Sigmoid colon (tissue), 7 donors: ENCODE results near the gene SLC17A9. TPM values are rescaled to one million over a fixed set of nuclear protein-coding genes. Genes with fewer than 3 reads are reported as not detected.
A peak's percentile ranks its signal among the peaks of the same experiment; 100 is the strongest.

Experiments used
- DNase-seq: peaks from one replicate; pipeline ENCODE4 v3.0.0-alpha.2; 2019
- H3K27ac ChIP-seq, 4 donors: fragments of 200-600 bp; sonication (generic); one replicate each; pipeline ENCODE4 v1.5.1; 2016 to 2019; ENCODE audit warnings: mild to moderate bottlenecking in 1 of 4
- H3K27me3 ChIP-seq, 3 donors: fragments of 200-600 bp; sonication (generic); one replicate each; pipeline ENCODE4 v1.5.1; 2019; ENCODE audit warnings: mild to moderate bottlenecking in 1 of 3
- H3K36me3 ChIP-seq, 4 donors: fragments of 200-600 bp; sonication (generic); one replicate each; pipeline ENCODE4 v1.5.1; 2016 to 2019
- H3K4me1 ChIP-seq, 4 donors: fragments of 200-600 bp; sonication (generic); one replicate each; pipeline ENCODE4 v1.5.1; 2017 to 2019
- H3K4me3 ChIP-seq, 4 donors: fragments of 200-600 bp; sonication (generic); one replicate each; pipeline ENCODE4 v1.5.1; 2017 to 2019; ENCODE audit warnings: mild to moderate bottlenecking in 2 of 4, moderate library complexity in 1 of 4
- H3K9me3 ChIP-seq, 4 donors: fragments of 200-600 bp in 3 of 4; sonication (generic) in 3 of 4; one replicate each; pipeline versions ENCODE4 v1.5.1 to v1.6.1; 2013 to 2019
- EP300 ChIP-seq, 4 donors: sonication (generic); formaldehyde crosslinking; IDR thresholded peaks; one replicate each; pipeline ENCODE4 v1.6.1; 2017; ENCODE audit warnings: antibody characterized with exemption in 4 of 4
- POLR2A ChIP-seq, 2 donors: fragments of 450-650 bp; IDR thresholded peaks; one replicate each; pipeline ENCODE4 v1.6.1; 2016; ENCODE audit warnings: antibody characterized with exemption in 2 of 2, mild to moderate bottlenecking in 2 of 2, moderate library complexity in 2 of 2
- POLR2AphosphoS5 ChIP-seq, 4 donors: sonication (generic); formaldehyde crosslinking; IDR thresholded peaks; one replicate each; pipeline ENCODE4 v1.6.1; 2017; ENCODE audit warnings: antibody characterized with exemption in 4 of 4
- WGBS, 2 donors: extraction: QIAGEN DNeasy Blood & Tissue Kit; methylation state at CpG; one replicate each; pipeline ENCODE4 v1.1.7; 2013; 5-methylcytosine and 5-hydroxymethylcytosine counted together
- intact Hi-C: fragments of 100-400 bp; cut with DNase I; formaldehyde crosslinking; loops from one replicate; pipeline ENCODE4 v1.15.1; 2023
- polyA plus RNA-seq, 3 donors: library from polyadenylated mRNA; stranded (reverse); fragments of 200-250 nt; gene quantifications; one replicate each; pipeline ENCODE4 v1.2.3, GENCODE V29; 2013
- total RNA-seq, 4 donors: library from RNA; depleted of rRNA; stranded (reverse); fragments of >200 nt; gene quantifications; one replicate each; pipeline ENCODE4 v1.1.0, GENCODE V29; 2016
- TF ChIP-seq, protein P1 (sequence below), 4 experiments: fragments of 450-650 bp in 3 of 4; fragments of 200-600 bp in 1 of 4; IDR thresholded peaks; one replicate each; pipeline ENCODE4 v1.5.1; 2016 to 2019; ENCODE audit warnings: antibody characterized with exemption in 4 of 4, mild to moderate bottlenecking in 3 of 4, moderate library complexity in 2 of 4
- donor health status: healthy with polysubstance abuse.
- donor health status: Bipolar disorder and iron deficiency.
- donor health status: healthy.

The SLC17A9 gene
- total and polyA plus RNA-seq, 7 donors = 0.60 to 15.4 (median 2.9) TPM

- H3K9me3 ChIP-seq = no peaks in the 10 kb centered on the region
- no peak for DNase-seq
- 96% methylated on average over 45 of the region's 45 CpGs for WGBS, 2 donors
- intact Hi-C loops = no loop called here
- TF ChIP-seq POLR2A (IDR thresholded peaks at IDR 0.05) = no peak
- TF ChIP-seq, protein P1, sequence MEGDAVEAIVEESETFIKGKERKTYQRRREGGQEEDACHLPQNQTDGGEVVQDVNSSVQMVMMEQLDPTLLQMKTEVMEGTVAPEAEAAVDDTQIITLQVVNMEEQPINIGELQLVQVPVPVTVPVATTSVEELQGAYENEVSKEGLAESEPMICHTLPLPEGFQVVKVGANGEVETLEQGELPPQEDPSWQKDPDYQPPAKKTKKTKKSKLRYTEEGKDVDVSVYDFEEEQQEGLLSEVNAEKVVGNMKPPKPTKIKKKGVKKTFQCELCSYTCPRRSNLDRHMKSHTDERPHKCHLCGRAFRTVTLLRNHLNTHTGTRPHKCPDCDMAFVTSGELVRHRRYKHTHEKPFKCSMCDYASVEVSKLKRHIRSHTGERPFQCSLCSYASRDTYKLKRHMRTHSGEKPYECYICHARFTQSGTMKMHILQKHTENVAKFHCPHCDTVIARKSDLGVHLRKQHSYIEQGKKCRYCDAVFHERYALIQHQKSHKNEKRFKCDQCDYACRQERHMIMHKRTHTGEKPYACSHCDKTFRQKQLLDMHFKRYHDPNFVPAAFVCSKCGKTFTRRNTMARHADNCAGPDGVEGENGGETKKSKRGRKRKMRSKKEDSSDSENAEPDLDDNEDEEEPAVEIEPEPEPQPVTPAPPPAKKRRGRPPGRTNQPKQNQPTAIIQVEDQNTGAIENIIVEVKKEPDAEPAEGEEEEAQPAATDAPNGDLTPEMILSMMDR (IDR thresholded peaks at IDR 0.05) = no peak
- TF ChIP-seq POLR2AphosphoS5 (IDR thresholded peaks at IDR 0.05) = no peak
- no peak for TF ChIP-seq EP300 (IDR thresholded peaks at IDR 0.05)
- peaks cover 0 to 34% (median 30%) of the 10 kb centered on the region in 4 donors for H3K4me1 ChIP-seq
- H3K27me3 ChIP-seq = no peaks in the 10 kb centered on the region
- H3K27ac ChIP-seq = no peak overlapping the region
- H3K4me3 ChIP-seq = no peak overlapping the region
- peaks cover 33 to 75% (median 62%) of the 10 kb centered on the region in 4 donors for H3K36me3 ChIP-seq
These were observed 41.6 kb upstream of the SLC17A9 start for GRCh38 chr20:62910777-62911497.

- intact Hi-C loops = no loop called here
- H3K27ac ChIP-seq = no peak overlapping the region
- H3K36me3 ChIP-seq = peaks cover 24 to 67% (median 55%) of the 10 kb centered on the region in 4 donors
- no peak overlapping the region for H3K4me3 ChIP-seq
- H3K4me1 ChIP-seq = peaks cover 0 to 43% (median 38%) of the 10 kb centered on the region in 4 donors
- TF ChIP-seq EP300 (IDR thresholded peaks at IDR 0.05) (no peak), POLR2AphosphoS5 (IDR thresholded peaks at IDR 0.05) (no peak), POLR2A (IDR thresholded peaks at IDR 0.05) (no peak)
- TF ChIP-seq, protein P1 (IDR thresholded peaks at IDR 0.05) = no peak
- no peaks in the 10 kb centered on the region for H3K9me3 ChIP-seq
- no peaks in the 10 kb centered on the region for H3K27me3 ChIP-seq
- DNase-seq = no peak
- WGBS, 2 donors = 86 to 89% methylated on average over 10 of the region's 10 CpGs
These were observed 40.7 kb upstream of the SLC17A9 start for GRCh38 chr20:62911701-62912280.

DNA sequence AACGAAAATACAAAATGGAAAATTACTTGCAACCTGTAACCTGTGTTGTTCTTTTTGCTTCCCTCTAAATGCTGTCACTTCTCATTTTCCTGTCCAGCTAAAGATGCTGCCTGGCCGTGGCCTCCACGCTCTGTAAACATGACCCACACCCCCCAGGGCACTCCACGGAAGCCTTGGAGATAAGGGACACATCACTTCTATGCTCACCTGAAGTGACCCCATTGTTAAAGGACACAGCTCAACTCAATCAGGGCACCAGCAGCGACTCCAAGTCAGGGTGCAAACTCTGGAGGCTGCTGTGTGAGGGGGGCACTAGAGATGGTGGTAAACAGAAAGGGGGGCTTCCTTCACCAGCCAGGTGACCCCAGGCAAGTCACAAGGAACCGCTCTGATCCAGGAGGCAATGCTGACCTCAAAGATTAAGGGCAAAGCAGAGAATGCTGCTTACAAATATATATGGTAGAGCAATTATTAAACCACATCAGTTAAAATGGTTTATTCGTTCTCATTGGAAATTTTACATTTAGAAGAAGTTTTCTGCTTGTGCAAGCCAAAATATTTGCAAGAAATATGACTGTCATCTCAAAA is 39.4 kb upstream of the SLC17A9 start:
- intact Hi-C loops = no loop called here
- no peak for DNase-seq
- no peaks in the 10 kb centered on the region for H3K9me3 ChIP-seq
- 76 to 87% methylated on average over 7 of the region's 7 CpGs for WGBS, 2 donors
- H3K36me3 ChIP-seq = peaks cover 19 to 53% (median 41%) of the 10 kb centered on the region in 4 donors
- TF ChIP-seq EP300 (IDR thresholded peaks at IDR 0.05) (no peak), POLR2AphosphoS5 (IDR thresholded peaks at IDR 0.05) (no peak), POLR2A (IDR thresholded peaks at IDR 0.05) (no peak)
- TF ChIP-seq, protein P1 (IDR thresholded peaks at IDR 0.05) = no peak
- no peak overlapping the region for H3K27ac ChIP-seq
- H3K27me3 ChIP-seq = no peaks in the 10 kb centered on the region
- H3K4me1 ChIP-seq = peaks cover 0 to 56% (median 50%) of the 10 kb centered on the region in 4 donors
- no peak overlapping the region for H3K4me3 ChIP-seq

- H3K4me3 ChIP-seq = no peak overlapping the region
- H3K27ac ChIP-seq = peak overlapping the region in 2 of 4 donors; percentile 22 to 40
- TF ChIP-seq EP300 (IDR thresholded peaks at IDR 0.05) (no peak), POLR2A (IDR thresholded peaks at IDR 0.05) (no peak)
- intact Hi-C loops = no loop called here
- H3K4me1 ChIP-seq = peaks cover 0 to 69% (median 63%) of the 10 kb centered on the region in 4 donors
- WGBS, 2 donors = 85 to 89% methylated on average over 9 of the region's 9 CpGs
- H3K9me3 ChIP-seq = no peaks in the 10 kb centered on the region
- peaks cover 12 to 40% (median 29%) of the 10 kb centered on the region in 4 donors for H3K36me3 ChIP-seq
- DNase-seq = no peak
- H3K27me3 ChIP-seq = no peaks in the 10 kb centered on the region
These were observed 38.1 kb upstream of the SLC17A9 start for GRCh38 chr20:62914436-62914835.

DNA sequence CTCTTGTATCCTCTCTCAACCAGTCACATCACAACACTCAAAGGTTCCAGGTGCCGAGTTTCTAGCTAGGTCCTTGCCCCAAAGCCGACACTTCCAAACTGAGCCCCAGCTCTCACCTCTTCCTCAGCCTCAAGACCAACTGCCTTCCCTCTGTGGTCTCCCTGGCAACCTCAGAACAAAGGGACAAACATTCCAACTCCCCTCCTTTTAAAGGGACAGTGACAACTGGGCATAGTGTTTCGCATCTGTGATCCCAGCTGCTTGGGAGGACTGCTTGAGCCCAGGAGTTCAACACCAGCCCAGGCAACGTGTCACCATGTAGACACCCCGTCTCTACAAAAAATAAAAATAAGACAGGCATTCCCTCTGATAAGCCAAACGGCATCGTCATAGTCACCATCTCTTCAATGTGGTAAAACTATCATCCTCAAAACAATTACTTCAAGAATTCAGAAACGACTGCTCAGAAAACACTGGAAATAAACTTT is 37.5 kb upstream of the SLC17A9 start:
- Histone ChIP-seq H3K27ac (peak overlapping the region in 2 of 4 donors; percentile 22 to 40), H3K4me3 (peak overlapping the region in 1 of 4 donors; percentile 14), H3K27me3 (no peaks in the 10 kb centered on the region), H3K9me3 (no peaks in the 10 kb centered on the region), H3K4me1 (peaks cover 0 to 75% (median 69%) of the 10 kb centered on the region in 4 donors), H3K36me3 (peaks cover 9 to 35% (median 23%) of the 10 kb centered on the region in 4 donors)
- DNase-seq = no peak
- 23 to 41% methylated on average over 8 of the region's 8 CpGs for WGBS, 2 donors
- intact Hi-C loops = no loop called here
- TF ChIP-seq POLR2A (IDR thresholded peaks at IDR 0.05) (no peak), POLR2AphosphoS5 (IDR thresholded peaks at IDR 0.05) (no peak), EP300 (IDR thresholded peaks at IDR 0.05) (no peak)
- TF ChIP-seq, protein P1 (IDR thresholded peaks at IDR 0.05) = no peak
